Jurkat, Clone E6-1 (cell line): ENCODE results near the gene VWA8.
"Not testable (repeated sequence)": the region's sequence is repeated elsewhere in the genome, so short reads cannot be mapped to it uniquely, and the experiment has no call there.

ENCODE experiments used
- DNase-seq: peaks from one replicate; pipeline ENCODE4 v3.0.0-alpha.2; 2011; ENCODE audit warnings: low read depth, low spot score
- H3K4me3 ChIP-seq: 2 replicates; pipeline ENCODE4 v1.5.1; 2011; ENCODE audit warnings: mild to moderate bottlenecking, low read length, control low read depth, moderate library complexity

VWA8 gene

DNA sequence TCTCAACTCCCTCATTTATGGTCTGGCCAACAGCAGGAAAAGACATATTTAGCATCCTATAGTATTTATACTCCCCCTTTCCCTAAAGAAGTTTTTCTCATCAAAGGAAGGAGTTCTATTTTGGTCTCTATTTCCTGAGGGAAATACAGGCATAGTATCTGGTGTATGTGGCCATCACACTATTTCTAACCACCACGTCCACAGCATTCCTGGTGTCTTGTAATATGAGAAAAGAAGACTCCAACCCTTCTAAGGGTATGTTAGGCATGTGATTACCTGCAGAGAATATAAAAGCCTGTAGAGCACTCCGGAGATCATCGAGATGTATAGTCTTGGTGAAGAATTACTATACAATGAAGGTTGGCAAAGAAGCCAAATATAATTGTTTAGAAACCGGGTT is 137.4 kb downstream of the VWA8 start:
- no peak for DNase-seq
- H3K4me3 ChIP-seq, result no peak overlapping the region

- DNase-seq, result no peak
- H3K4me3 ChIP-seq, result no peak overlapping the region
Observed at GRCh38 chr13:41822560-41822959, 138.3 kb downstream of the VWA8 start.

GRCh38 chr13:41821238-41821594 is 139.7 kb downstream of the VWA8 start:
- no peak overlapping the region for H3K4me3 ChIP-seq
- DNase-seq, result no peak

GRCh38 chr13:41820581-41821237 is 140.2 kb downstream of the VWA8 start:
- H3K4me3 ChIP-seq, result no peak overlapping the region
- DNase-seq, result no peak

DNA sequence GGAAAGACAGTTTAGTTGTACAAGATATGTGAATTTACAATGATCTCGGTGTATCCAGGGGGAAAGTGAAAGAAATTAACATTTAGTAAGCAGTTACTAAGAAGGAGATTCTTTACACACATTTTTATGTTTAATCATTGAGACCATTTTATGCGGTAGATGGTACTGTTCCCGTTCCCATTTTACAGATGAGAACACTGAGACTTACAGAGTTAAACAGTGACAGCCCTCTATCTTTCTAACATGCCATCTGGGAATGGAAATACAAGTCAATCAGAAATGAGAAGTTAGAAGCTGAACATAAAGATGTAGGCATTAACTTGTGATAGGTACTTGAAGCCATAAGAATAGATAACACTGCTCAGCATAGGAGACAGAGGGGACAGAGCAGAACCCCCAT is 144.9 kb downstream of the VWA8 start:
- DNase-seq, result no peak
- no peak overlapping the region for H3K4me3 ChIP-seq

DNA sequence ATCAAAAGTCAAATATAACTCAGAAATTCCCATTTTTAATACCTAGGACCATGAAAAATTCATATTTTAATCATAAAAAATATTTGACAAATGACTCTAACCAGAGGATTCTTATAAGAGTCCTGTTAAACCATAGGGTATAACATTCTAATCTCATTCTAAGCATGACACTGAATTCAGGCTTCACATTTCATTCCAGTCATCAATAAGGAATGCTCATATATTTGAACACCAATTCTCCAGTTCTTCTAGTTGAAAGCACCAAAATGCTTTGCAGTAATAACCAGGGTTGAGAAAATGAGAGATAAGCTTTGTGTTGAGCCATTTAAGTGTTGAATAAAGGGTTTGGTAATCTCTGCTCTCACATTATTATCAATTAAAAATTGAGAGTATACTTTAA is 147.5 kb downstream of the VWA8 start:
- DNase-seq, result no peak
- no peak overlapping the region for H3K4me3 ChIP-seq

DNA sequence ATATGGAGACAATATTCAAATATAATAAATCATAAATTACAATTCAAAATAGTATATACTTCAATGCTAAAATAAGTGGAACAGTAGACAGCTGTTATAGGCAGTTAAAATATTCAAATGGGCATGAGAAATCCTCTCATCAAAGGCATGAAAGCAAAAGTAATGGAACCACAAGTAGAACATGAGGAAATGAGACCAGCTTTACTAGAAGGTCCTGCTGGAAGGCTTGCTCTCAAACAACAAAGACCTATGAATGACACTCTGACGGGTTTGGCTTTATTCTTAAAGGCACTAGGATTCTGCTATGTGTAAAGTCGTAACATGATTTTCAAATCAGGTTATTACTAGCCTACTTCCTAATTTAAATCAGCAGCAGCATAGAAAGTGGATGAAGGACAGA is 148.1 kb downstream of the VWA8 start:
- H3K4me3 ChIP-seq, result no peak overlapping the region
- peak; percentile 8 for DNase-seq

- no peak overlapping the region for H3K4me3 ChIP-seq
- DNase-seq, result no peak
Observed at GRCh38 chr13:41812237-41812636, 148.7 kb downstream of the VWA8 start.

GRCh38 chr13:41811588-41812021 is 149.3 kb downstream of the VWA8 start:
- no peak for DNase-seq
- no peak overlapping the region for H3K4me3 ChIP-seq

- no peak for DNase-seq
- H3K4me3 ChIP-seq, result no peak overlapping the region
Observed at GRCh38 chr13:41809962-41810361, 150.9 kb downstream of the VWA8 start.

DNA sequence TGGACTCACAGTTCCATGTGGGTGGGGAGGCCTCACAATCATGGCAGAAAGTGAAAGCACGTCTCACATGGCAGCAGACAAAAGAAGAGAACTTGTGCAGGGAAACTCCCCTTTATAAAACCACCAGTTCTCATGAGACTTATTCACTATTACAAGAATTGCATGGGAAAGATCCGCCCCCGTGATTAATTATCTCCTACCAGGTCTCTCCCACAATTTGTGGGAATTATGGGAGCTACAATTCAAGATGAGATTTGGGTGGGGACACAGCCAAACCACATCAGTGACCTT is 157.5 kb downstream of the VWA8 start:
- DNase-seq, H3K4me3 ChIP-seq: not testable (repeated sequence)

- H3K4me3 ChIP-seq, result no peak overlapping the region
- DNase-seq, result no peak
Observed at GRCh38 chr13:41802684-41803444, 158.0 kb downstream of the VWA8 start.

DNA sequence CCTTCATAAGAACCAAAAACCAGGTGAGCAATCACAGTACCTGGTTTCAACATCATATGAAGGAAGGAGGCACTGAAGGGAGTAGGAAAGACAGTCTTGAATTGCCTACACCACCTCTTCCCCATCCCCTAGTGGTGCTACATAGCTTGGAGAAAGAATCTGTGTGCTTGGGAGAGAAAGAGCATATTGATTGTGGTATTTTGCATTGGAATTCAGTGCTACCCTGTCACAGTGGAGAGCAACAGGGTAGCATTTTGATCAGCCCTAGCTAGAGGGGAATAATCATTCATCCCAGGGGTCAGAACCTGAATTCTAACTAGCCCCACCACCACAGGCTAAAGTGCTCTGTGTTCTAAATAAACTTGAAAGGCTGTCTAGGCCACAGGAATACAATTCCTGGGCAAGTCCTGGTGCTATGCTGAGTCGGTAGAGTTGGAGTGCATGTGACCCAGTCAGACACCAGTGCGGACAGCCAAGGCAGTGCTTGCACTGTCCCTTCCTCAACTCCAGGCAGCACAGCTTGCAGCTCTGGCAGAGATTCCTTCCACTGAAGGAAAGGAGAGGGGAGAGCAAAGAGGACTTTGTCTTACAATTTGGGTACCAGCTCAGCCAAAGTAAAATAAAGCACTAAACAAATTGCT is 158.7 kb downstream of the VWA8 start:
- no peak overlapping the region for H3K4me3 ChIP-seq
- no peak for DNase-seq

- no peak for DNase-seq
- no peak overlapping the region for H3K4me3 ChIP-seq
Observed at GRCh38 chr13:41791056-41791455, 169.9 kb downstream of the VWA8 start.

DNA sequence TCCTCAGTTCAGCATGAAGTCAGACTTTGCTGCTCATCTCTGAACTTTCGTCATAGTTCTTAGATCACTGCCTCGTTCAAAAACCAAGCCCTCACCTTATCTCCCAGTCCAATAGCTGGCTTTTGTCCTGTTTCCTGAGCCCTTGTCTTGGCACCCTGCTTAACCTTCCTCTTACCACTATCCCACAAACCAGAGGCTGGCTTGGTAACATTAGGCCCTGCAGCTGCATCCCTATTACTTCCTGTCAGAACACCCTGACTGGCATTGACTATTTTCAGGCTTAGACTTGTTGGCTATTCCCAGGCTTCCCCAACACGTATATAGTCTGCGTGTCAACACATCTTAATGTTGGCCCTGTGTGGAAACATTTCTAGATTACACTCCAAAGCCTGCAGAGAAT is 172.4 kb downstream of the VWA8 start:
- DNase-seq, result peak; percentile 33
- no peak overlapping the region for H3K4me3 ChIP-seq

DNA sequence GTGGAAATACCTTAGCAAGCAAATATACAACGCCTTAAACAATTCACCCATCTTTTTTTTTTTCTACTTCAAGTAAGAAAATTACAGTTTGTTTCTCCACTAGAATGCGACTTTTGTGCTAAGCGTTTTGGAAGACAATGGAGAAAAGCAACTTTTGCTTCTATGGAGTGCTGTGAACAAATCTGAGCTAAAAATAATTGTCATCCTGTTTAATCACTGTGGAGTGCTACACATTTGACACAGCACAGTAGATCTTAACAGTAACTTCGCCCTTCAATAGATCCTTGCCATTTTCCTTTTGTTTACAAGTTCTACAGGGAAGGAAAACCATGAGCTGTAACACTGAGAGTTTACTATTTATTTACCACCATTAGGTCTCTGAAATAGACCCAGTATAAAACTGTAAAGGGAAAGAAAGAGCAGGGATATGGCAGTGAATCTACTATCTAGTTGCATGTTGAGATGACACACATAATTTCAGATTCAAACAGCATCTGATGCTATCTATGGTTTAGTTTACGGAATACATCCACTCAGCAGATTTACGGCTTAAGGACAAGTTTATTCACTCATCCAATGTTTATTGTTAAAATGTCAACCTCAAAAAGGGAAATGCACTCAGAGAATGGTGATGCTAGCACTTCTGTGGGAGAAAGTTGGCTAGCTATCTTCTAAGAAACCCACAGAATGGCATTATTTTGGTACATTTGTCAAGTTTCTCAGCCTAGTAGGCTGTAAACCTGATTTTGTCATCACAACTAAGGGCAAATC is 175.3 kb downstream of the VWA8 start:
- no peak for DNase-seq
- no peak overlapping the region for H3K4me3 ChIP-seq

DNA sequence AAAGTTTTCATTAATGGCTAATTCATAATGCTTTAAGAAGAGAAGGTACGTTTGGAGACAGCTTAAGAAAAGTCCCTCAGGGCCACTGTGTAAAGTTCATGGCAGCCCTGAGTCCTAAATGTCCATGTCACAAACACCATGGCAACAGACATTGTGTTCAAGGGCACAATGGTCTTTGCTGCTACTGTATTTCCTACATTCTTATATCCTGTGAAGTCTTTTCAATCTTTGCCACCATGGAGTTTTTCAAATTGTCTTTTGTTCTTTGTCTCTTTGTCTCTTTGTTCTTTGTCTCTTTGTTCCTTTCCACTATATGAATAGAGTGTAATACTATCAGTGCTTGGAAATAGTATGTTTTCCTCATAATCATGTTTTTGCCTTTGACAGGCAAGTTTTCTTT is 178.8 kb downstream of the VWA8 start:
- no peak for DNase-seq
- H3K4me3 ChIP-seq, result no peak overlapping the region

DNA sequence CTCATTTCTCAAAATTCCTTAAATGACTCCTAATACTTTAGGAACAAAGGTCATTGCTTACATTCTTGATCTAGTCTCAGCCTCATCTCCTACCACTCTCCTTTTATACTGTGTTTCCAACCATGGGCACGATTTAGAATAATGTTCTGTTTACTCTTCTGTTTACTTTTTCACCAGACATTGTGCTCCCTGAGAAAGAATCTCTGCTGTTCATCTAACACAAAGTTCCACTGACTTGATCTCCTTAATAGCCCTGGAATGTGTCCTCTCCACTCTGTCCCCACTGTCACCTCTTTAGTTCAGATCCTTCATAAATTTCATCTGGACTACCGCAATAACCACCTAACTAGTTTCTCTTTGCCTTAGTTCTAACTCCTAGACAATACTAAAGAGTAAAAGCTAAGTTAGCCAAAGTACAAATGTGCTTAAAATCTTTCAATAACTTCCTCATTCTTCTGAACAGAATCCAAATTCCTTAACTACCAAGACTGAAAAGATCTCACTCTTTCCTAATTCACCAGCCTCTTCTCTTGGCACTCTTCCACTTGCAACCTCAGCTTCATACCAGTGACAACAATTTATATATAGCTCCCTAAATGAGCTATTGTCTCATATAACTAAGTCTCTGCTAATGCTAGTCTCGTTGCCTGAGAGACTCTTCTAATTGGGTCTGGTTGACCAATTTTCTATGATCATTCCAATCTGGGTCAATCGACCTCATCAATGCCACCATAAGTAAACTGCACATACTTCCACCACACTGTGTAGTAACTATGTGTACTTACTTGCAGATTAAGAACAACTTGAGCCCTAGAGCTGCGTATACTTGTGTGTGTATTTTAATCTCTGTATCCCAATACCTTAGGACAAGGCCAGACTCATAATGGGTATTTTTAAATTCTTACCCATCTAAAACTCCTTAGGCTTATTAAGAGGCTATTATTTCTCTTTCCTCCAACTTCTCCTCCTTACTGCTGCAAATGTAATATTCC is 179.9 kb downstream of the VWA8 start:
- no peak for DNase-seq
- no peak overlapping the region for H3K4me3 ChIP-seq

- no peak overlapping the region for H3K4me3 ChIP-seq
- DNase-seq, result no peak
Observed at GRCh38 chr13:41775251-41775650, 185.7 kb downstream of the VWA8 start.
